GM18498 (cell line): ENCODE results near the gene ADSL.

Source experiments
- ATAC-seq: cut with Tn5 transposase; IDR thresholded peaks from one replicate; pipeline ENCODE4 v1.9.1; 2021; ENCODE audit warnings: mild to moderate bottlenecking, moderate library complexity; ENCODE audit not compliant: unreplicated experiment

The ADSL gene

DNA sequence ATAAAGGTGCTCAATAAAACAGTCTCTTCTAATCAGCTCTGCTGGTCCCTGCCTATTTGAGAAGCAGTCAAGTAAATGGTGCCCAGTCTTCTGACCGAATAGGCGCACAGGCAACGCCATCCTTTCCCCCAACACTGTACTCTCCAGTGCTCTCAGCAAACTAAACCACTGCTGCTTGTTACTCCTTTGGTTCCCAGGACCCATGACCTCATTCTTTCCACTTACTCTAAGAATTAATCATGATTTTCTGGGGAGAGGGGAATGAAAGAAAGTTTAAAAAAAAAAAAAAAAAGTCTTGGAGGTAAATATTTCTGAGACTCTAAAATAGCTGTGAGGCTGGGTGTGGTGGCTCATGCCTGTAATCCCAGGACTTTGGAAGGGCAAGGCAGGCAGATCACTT, 87.8 kb downstream of the ADSL start:
- no peak for ATAC-seq

DNA sequence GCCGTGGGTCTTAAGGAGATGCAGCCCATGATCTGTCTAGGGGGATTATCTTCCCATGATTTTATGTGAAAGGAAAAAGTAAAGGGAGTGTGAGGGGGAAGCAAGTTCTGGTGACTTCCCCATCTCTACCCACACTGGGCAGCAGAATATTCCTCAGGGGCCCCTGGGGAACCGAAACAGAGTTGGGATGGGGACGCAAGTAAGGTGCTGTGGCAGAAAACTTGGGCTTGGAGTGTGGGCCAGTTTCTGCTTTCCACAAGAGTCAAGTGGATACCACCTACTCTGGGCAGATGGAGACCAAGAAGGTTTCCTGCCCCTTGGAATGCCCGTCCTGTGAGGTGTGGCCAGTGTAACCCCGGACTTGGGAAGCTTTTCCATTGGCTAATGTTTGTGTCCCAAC, 88.4 kb downstream of the ADSL start:
- ATAC-seq, result no peak

DNA sequence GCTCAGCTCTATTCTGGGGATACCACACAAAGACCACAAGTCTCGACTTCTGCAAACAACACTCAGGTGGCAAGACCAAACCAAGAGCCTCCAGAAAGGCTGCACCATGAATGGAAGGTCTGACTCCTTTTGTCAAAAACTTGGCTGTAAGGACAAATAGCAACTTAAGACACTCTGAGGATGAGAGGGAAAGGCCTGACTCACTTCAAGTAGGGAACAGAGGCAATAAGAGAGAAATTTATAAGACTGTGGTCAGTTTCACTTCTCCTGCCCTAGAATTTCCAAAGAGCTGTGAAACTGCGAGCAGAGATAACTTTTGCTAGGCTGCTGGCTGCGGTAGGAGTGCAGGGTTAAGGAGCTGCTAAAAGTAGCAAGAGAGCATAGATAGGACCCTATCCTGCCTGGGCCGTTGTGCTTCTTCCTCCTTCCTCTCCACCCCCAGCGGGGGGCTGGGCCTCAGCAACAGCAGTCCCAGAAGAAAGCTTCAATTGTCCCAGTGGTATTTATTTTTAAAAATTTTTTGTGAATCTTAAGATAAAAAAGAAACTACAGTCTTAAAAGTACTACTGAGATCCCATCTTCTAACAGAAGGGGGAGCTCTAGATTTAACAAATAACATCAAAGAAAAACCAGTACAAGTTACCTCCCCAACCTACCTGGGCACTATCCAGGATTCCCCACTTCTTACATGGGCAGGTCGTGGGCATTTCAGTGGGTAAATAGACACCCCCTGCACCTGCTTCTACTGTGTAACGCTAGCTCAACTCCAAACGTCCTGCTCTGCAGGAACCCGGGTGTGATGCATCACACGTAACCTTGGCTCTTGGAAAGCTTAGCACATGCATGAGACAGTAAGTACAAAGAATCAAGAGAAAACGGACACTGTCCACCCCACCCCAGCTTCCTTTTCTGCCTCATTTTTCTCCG, 90.5 kb downstream of the ADSL start:
- peak; percentile 65 for ATAC-seq
